NT2/D1 (cell line): ENCODE measurements around the gene PRKG1.

Experiments
- DNase-seq: peaks from one replicate; pipeline ENCODE4 v3.0.0-alpha.2; 2011; ENCODE audit warnings: low read depth, low spot score
- H3K27me3 ChIP-seq: 2 replicates; pipeline ENCODE4 v1.6.0; 2011; ENCODE audit warnings: mild to moderate bottlenecking; ENCODE audit not compliant: insufficient read length, insufficient read depth
- H3K36me3 ChIP-seq: 2 replicates; pipeline ENCODE4 v1.6.1; 2011; ENCODE audit warnings: mild to moderate bottlenecking, low read length, mixed read lengths; ENCODE audit not compliant: insufficient read depth, insufficient read length
- H3K4me1 ChIP-seq: 2 replicates; pipeline ENCODE4 v1.5.1; 2011; ENCODE audit not compliant: insufficient read depth, insufficient read length
- H3K4me3 ChIP-seq: 2 replicates; pipeline ENCODE4 v1.5.1; 2011; ENCODE audit warnings: low read depth; ENCODE audit not compliant: insufficient read length
- H3K9ac ChIP-seq: 2 replicates; pipeline ENCODE4 v1.6.0; 2011; ENCODE audit warnings: low read depth; ENCODE audit not compliant: insufficient read length
- H3K9me3 ChIP-seq: 2 replicates; pipeline ENCODE4 v1.5.1; 2011; ENCODE audit warnings: mild to moderate bottlenecking, low read length; ENCODE audit not compliant: insufficient read depth
- SUZ12 ChIP-seq: IDR thresholded peaks from 2 replicates; pipeline ENCODE4 v1.6.1; 2011; ENCODE audit not compliant: insufficient read length, insufficient read depth; ENCODE audit errors: extremely low read depth
- YY1 ChIP-seq: IDR thresholded peaks from 2 replicates; pipeline ENCODE4 v1.6.1; 2011; ENCODE audit not compliant: insufficient read length, insufficient read depth
- ZNF274 ChIP-seq: IDR thresholded peaks from 2 replicates; pipeline ENCODE4 v1.6.1; 2011; ENCODE audit warnings: mild to moderate bottlenecking, low read depth, low read length

PRKG1 gene

GRCh38 chr10:51924359-51924758, 850.1 kb downstream of the PRKG1 start:
- H3K9ac ChIP-seq = no peak overlapping the region
- H3K27me3 ChIP-seq = no peaks in the 10 kb centered on the region
- TF ChIP-seq ZNF274 (no peak), SUZ12 (no peak), YY1 (no peak)
- H3K36me3 ChIP-seq = no peaks in the 10 kb centered on the region
- no peak for DNase-seq
- no peaks in the 10 kb centered on the region for H3K4me1 ChIP-seq
- H3K4me3 ChIP-seq = no peak overlapping the region
- no peaks in the 10 kb centered on the region for H3K9me3 ChIP-seq

DNA sequence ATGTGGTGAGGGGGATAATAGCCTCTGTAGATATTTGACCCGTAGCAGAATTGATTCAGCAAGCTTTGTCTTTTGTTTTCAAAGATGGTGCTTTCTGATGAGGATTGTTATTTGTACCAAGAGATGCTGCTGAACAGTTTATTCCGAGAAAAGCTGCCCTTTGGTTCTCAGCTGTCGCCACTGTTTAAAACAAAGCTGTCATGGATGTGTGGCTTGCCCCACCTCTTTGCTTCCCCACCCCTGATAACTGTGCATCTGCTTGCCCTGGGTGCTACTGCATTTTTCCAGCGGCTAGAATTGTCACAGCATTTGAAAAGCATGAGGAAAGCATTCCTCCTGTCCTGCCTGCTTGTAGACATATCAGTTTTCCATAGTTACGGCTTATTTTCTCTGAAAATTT, 852.0 kb downstream of the PRKG1 start:
- no peaks in the 10 kb centered on the region for H3K4me1 ChIP-seq
- H3K9ac ChIP-seq = no peak overlapping the region
- H3K36me3 ChIP-seq = no peaks in the 10 kb centered on the region
- no peaks in the 10 kb centered on the region for H3K27me3 ChIP-seq
- H3K9me3 ChIP-seq = no peaks in the 10 kb centered on the region
- no peak for TF ChIP-seq SUZ12
- TF ChIP-seq YY1 = no peak
- TF ChIP-seq ZNF274 = no peak
- no peak overlapping the region for H3K4me3 ChIP-seq
- DNase-seq = no peak

- Histone ChIP-seq H3K4me1 (no peaks in the 10 kb centered on the region), H3K9me3 (no peaks in the 10 kb centered on the region), H3K27me3 (no peaks in the 10 kb centered on the region), H3K36me3 (no peaks in the 10 kb centered on the region), H3K4me3 (no peak overlapping the region), H3K9ac (no peak overlapping the region)
- no peak for DNase-seq
- TF ChIP-seq ZNF274 (no peak), SUZ12 (no peak), YY1 (no peak)
Observed at GRCh38 chr10:51928162-51928561, 853.9 kb downstream of the PRKG1 start.

- no peak for DNase-seq
- Histone ChIP-seq H3K27me3 (no peaks in the 10 kb centered on the region), H3K4me3 (no peak overlapping the region), H3K4me1 (no peaks in the 10 kb centered on the region), H3K9ac (no peak overlapping the region), H3K36me3 (no peaks in the 10 kb centered on the region), H3K9me3 (no peaks in the 10 kb centered on the region)
- no peak for TF ChIP-seq SUZ12
- no peak for TF ChIP-seq ZNF274
- no peak for TF ChIP-seq YY1
Observed at GRCh38 chr10:51932530-51932929, 858.2 kb downstream of the PRKG1 start.

DNA sequence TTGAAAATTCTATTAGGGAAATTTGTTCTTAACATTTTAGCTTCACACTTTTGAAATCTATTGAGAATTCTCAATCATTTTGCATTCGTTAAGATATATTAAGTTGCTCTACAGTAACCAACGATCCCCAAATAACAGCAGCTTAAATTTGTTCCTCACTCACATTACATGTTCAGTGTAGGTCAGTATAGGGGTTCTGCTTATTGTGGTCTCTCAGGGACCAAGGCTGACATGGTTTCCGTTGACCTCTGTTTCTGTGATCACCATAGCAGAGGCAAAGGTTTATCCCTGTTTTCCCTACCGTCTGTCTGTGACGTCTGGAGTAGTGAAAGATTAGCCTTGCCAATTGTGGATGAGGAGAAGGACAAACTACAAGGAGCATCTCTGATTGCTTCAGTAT, 860.1 kb downstream of the PRKG1 start:
- no peaks in the 10 kb centered on the region for H3K27me3 ChIP-seq
- no peak for TF ChIP-seq YY1
- no peak for TF ChIP-seq SUZ12
- TF ChIP-seq ZNF274 = no peak
- DNase-seq = no peak
- H3K4me3 ChIP-seq = no peak overlapping the region
- H3K9me3 ChIP-seq = no peaks in the 10 kb centered on the region
- H3K4me1 ChIP-seq = no peaks in the 10 kb centered on the region
- no peaks in the 10 kb centered on the region for H3K36me3 ChIP-seq
- H3K9ac ChIP-seq = no peak overlapping the region

- Histone ChIP-seq H3K9me3 (no peaks in the 10 kb centered on the region), H3K4me3 (no peak overlapping the region), H3K9ac (no peak overlapping the region), H3K36me3 (no peaks in the 10 kb centered on the region), H3K27me3 (no peaks in the 10 kb centered on the region), H3K4me1 (no peaks in the 10 kb centered on the region)
- TF ChIP-seq YY1 = no peak
- TF ChIP-seq ZNF274 = no peak
- no peak for TF ChIP-seq SUZ12
- no peak for DNase-seq
Observed at GRCh38 chr10:51935341-51935740, 861.1 kb downstream of the PRKG1 start.

DNA sequence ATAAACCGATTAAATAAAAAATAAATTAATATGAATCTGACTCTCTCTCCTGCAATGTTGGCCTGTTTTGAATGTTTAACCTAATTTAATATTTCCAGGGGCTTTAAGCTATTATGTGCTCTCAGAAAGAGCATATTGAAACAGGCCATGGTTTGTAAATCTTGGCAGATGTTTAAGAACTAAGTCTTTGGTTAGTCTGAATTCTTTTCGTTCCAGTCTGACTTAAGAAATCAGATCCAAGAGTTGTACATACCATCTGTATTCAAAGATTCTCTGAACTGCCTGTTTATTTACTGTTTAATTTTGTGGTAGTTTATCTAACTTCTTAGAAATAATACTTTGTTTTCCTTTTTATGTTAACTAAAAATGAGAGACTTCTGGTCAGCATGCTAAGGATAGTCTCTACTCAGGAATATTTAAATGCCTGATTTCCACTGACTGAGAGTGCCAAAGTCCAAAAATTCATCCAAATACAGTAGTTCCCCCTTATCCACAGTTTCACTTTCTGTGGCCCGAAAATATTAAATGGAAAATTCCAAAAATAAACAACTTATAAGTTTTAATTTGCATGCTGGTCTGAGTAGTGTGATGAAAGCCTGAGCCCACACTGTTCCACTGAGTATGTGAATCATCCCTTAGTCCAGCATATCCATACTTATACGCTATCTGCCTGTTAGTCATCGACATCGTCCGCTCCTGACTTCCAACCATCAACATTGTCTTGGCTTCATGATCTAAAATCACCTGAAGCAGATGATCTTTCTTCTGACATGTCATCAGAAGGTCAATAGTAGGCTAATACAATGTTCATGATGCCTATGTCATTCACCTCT, 863.2 kb downstream of the PRKG1 start:
- no peak overlapping the region for H3K4me3 ChIP-seq

More for the DNA sequence above, 863.2 kb downstream of the PRKG1 start:
- Histone ChIP-seq H3K27me3 (no peaks in the 10 kb centered on the region), H3K4me1 (no peaks in the 10 kb centered on the region), H3K9me3 (no peaks in the 10 kb centered on the region), H3K36me3 (no peaks in the 10 kb centered on the region), H3K9ac (no peak overlapping the region)
- DNase-seq = no peak
- TF ChIP-seq SUZ12 (no peak), ZNF274 (no peak), YY1 (no peak)
